HAP-1 (cell line): Measurements from ENCODE around the gene HMGCLL1.

ENCODE experiments used
- DNase-seq, 2 experiments: peaks; one replicate each; pipeline ENCODE4 v3.0.0-alpha.2; 2016 to 2020; ENCODE audit warnings: low spot score in 2 of 2
- H3K27me3 ChIP-seq: fragments of 250-450 bp; sonication (Bioruptor Pico); 2 replicates; pipeline ENCODE4 v1.5.1; 2020; ENCODE audit warnings: low read depth, mild to moderate bottlenecking, moderate library complexity
- H3K36me3 ChIP-seq: fragments of 250-450 bp; sonication (Bioruptor Pico); replicated peaks from 2 replicates; pipeline ENCODE4 v1.5.1; 2020; ENCODE audit warnings: mild to moderate bottlenecking
- H3K4me1 ChIP-seq: fragments of 250-450 bp; sonication (Bioruptor Pico); 2 replicates; pipeline ENCODE4 v1.5.1; 2020; ENCODE audit warnings: mild to moderate bottlenecking
- H3K4me3 ChIP-seq: fragments of 250-450 bp; sonication (Bioruptor Pico); 2 replicates; pipeline ENCODE4 v1.5.1; 2020; ENCODE audit warnings: mild to moderate bottlenecking, moderate library complexity
- H3K9me3 ChIP-seq: fragments of 250-450 bp; sonication (Bioruptor Pico); 2 replicates; pipeline ENCODE4 v1.5.1; 2020; ENCODE audit warnings: mild to moderate bottlenecking, moderate library complexity
- in situ Hi-C: fragments of 300-500 bp; cut with MboI; formaldehyde crosslinking; loops from 3 replicates; pipeline ENCODE4 v1.14.3; 2020; ENCODE audit warnings: low sequenced_read_pairs, inconsistent platforms, mixed read lengths

Gene HMGCLL1

DNA sequence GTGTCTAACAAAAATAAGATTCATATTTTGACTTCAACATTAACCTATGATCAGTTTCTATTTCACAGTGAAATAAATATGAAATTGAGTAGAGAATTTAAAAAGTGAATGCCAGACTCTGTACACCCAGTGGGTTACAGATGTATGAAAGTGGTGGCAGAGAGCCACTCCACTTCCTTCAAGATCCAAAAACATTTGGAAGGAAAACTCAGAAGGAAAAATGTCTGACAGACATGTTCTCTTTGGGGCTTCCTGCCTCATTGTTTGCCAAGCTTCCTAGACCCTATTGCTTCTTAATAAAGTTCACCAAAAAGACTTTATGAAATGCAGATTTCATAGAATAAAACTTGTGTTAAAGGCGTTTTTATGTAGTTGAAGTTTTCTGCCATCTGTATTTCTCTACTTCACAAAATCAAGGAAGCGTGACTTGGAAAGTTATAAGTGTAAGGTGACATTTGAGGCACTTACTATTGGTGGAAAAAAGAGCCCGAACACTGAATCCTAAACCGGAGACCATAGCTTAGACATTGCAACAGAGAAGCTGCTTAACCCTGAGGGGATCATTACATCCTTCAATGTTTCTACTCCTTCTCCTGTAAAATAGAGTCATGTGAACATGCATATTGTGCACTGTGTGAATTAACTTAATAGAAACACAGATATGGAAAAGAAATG lies 12.8 kb downstream of the HMGCLL1 start:
- Histone ChIP-seq H3K9me3 (no peaks in the 10 kb centered on the region), H3K27me3 (peaks cover 3% of the 10 kb centered on the region; the same call in 1 of the 2 replicates), H3K4me3 (no peak overlapping the region), H3K4me1 (no peaks in the 10 kb centered on the region), H3K36me3 (no peaks in the 10 kb centered on the region)
- in situ Hi-C loops = no loop called here
- DNase-seq = no peak

DNA sequence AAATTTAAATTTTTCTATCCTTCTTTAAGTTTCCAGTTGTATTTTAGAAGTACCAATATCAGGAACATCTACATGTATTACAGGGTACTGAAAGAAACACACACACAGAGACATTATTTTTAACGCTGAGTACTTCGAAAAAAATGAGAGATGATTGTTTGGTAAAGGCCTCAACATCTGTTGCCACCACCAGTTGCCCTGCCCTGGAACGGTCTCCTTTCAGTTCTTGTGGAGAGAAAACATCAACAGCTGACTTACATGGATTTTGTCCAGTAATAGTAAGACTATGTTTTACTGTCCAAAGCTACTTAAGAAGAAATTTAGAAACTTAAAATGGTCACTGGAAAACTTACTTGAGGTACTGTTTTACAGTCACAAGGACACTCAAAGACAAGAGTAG lies 16.7 kb downstream of the HMGCLL1 start:
- Histone ChIP-seq H3K9me3 (no peaks in the 10 kb centered on the region), H3K27me3 (peaks cover 19% of the 10 kb centered on the region; the same call in 1 of the 2 replicates), H3K36me3 (no peaks in the 10 kb centered on the region), H3K4me3 (no peak overlapping the region), H3K4me1 (no peaks in the 10 kb centered on the region)
- in situ Hi-C loops = no loop called here
- DNase-seq = no peak

DNA sequence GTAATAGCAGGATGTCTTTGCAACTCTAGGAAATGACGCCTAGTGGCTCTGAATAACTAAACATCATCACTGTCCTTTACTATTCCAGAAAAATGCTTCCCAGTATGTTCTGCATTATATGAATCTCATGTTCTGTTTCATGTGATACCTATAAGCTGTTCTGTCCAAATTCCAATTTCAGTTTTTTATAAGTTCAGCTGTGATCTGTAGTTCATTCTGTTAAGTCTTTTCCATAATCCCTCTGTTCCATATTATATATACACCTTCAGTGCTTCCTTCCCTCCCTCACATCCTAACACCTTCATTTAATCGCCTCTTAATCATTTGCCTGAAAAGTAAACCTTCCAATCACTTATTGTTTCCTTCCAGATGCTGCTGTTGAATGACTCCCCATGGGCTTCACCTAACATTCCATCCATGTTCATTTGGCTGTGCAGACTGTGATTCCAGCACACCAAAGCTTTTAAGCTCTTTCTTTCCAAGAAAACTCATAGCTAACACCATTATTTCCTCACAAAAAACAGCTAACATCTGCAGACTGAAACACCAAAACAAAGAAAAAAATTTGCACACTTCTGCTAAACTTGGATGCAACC lies 18.6 kb downstream of the HMGCLL1 start:
- no peaks in the 10 kb centered on the region for H3K36me3 ChIP-seq
- DNase-seq = no peak
- peaks cover 21% of the 10 kb centered on the region; the same call in 1 of the 2 replicates for H3K27me3 ChIP-seq
- in situ Hi-C loops = no loop called here
- no peaks in the 10 kb centered on the region for H3K9me3 ChIP-seq
- no peaks in the 10 kb centered on the region for H3K4me1 ChIP-seq
- no peak overlapping the region for H3K4me3 ChIP-seq

DNA sequence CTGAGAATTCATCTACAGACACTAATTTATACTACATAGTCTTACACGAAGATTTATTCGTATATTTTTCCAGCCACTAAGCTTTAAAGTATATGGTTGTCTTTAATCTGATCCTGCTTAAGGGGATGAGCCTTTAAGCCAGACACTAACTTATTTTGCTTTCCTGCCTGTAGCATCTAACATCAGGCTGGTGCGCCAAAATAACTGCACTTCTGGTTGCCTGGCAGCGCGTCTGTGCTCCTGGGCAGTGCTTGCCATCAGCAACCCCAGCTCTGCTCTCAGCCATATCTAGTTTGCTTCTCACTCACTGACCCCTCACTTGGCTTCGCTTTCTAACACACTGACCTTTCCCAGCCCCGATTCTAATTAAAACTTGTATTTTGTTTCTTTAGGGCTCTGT lies 21.8 kb downstream of the HMGCLL1 start:
- DNase-seq = no peak
- Histone ChIP-seq H3K27me3 (peaks cover 18% of the 10 kb centered on the region; the same call in 1 of the 2 replicates), H3K4me3 (no peak overlapping the region), H3K9me3 (no peaks in the 10 kb centered on the region), H3K4me1 (no peaks in the 10 kb centered on the region), H3K36me3 (no peaks in the 10 kb centered on the region)
- in situ Hi-C loops = no loop called here

DNA sequence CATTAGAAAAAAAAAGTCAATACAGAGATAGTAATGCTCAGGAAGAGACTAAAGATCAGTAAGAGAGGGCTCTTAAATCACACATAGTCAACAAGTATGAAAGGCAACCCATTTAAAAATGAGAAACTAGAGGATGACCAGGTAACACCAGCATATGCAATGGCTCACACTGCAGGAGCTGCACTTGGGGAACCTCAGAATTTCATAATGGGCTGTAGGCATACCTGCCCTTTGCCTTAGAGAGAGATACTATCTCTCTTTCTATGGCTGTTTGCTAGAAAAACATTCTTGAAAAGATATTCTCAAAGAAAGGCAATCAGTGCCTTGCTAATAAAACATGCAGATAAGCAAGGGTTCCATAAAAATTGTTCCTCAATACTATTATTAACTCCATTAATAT lies 33.2 kb downstream of the HMGCLL1 start:
- in situ Hi-C loops = no loop called here
- DNase-seq = no peak
- Histone ChIP-seq H3K36me3 (no peaks in the 10 kb centered on the region), H3K4me3 (no peak overlapping the region), H3K4me1 (no peaks in the 10 kb centered on the region), H3K9me3 (no peaks in the 10 kb centered on the region), H3K27me3 (0 out of 2 replicates have a peak, but pooled peaks cover 4% of the 10 kb centered on the region)

DNA sequence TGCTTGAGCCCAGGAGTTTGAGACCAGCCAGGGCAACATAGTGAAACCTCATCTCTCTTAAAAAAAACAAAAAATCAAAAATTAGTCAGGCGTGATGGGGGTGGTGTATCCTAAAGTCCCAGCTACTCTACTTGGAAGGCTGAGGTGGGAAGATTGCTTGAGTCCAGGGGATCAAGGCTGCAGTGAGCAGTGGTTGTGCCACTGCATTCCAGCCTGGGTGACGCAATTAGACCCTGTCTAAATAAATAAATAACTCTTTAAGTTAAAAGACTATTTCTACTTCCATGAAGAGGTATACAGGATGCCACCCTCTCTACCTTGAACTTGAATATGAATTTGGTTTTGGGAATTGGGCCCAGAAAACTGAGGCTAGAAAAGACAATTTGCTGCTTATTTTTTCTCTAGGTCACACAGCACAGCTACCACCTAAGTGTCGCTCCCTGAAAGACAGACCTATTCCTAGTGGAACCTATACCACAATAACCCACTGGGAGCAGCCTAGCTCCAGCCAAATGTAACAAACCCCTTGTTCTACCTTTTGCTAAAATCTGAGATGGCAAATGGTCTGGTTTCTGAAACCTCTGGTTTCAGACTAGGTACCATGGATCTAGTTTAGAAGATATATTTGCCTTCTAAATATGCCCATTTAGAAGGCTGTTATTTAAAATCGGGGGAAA lies 35.2 kb downstream of the HMGCLL1 start:
- Histone ChIP-seq H3K27me3 (0 out of 2 replicates have a peak, but pooled peaks cover 4% of the 10 kb centered on the region), H3K4me1 (no peaks in the 10 kb centered on the region), H3K36me3 (no peaks in the 10 kb centered on the region), H3K9me3 (no peaks in the 10 kb centered on the region), H3K4me3 (no peak overlapping the region)
- in situ Hi-C loops = no loop called here
- peak in 1 of 2 experiments; percentile 12 for DNase-seq

DNA sequence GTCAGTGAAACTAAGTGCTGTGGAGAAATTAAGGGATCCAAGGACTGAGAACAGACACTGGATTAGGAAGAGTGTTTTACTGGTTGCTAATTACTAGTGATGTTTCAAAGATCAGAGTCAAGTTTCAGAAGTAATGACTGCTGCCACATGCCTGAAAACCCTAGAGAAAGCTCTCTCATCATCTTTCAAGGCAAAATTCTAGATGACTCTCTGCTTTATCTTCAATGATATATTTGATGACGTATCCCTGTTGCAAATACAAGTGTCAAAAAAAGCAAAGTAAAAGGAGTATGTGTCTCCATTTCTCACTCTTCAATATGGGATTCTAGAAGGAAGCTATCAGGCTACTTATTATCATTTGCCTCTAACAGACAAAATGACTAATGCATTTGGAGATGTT lies 38.0 kb downstream of the HMGCLL1 start:
- H3K27me3 ChIP-seq = no peaks in the 10 kb centered on the region
- no peak overlapping the region for H3K4me3 ChIP-seq
- no peaks in the 10 kb centered on the region for H3K4me1 ChIP-seq
- no peaks in the 10 kb centered on the region for H3K9me3 ChIP-seq
- in situ Hi-C loops = no loop called here
- H3K36me3 ChIP-seq = no peaks in the 10 kb centered on the region
- no peak for DNase-seq

DNA sequence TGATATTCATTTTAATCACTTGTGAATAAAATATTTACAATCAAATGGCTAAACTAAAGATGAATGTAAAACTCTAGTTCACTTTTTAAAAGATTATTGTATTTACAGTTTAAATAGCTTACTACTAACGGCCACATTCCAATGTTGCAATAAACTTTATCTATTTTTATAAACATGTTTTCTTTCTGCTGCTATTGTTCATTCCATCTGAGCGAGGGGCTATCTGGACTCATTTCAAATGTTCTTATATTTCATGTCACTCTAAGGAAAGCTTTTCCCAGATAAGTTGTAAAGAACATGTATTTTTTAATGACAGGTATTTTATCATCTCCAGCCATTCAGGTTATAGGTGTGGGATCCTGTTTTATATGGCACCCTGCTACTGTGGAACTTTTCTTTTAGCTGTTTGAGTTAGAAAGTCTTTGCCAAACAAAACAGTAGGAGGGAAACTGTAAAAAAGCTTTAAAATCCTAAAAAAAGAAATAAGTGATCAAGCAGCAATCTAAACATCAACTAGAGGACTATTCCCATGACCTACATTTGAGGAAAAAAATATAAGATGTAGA lies 42.5 kb downstream of the HMGCLL1 start:
- in situ Hi-C loops = no loop called here
- Histone ChIP-seq H3K4me3 (no peak overlapping the region), H3K27me3 (no peaks in the 10 kb centered on the region), H3K4me1 (no peaks in the 10 kb centered on the region), H3K9me3 (no peaks in the 10 kb centered on the region), H3K36me3 (no peaks in the 10 kb centered on the region)
- DNase-seq = no peak

DNA sequence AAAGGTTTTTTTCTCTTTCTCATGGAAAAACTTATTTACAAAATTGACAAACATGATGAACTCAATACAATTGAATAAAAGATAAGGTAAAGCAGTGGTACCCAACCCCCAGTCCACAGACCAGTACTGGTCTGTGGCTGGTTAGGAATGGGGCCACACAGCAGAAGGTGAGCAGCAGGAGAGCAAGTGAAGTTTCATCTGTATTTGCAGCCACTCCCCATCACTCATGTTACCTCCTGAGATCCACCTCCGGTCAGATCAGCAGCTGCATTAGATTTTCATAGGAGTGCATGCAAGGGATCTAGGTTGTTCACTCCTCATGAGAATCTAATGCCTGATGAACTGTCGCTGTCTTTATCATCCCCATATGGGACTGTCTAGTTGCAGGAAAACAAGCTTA lies 47.5 kb downstream of the HMGCLL1 start:
- Histone ChIP-seq H3K9me3 (no peaks in the 10 kb centered on the region), H3K4me3 (no peak overlapping the region), H3K4me1 (no peaks in the 10 kb centered on the region), H3K27me3 (no peaks in the 10 kb centered on the region; the same call in 1 of the 2 replicates), H3K36me3 (no peaks in the 10 kb centered on the region)
- DNase-seq = no peak
- in situ Hi-C loops = no loop called here

DNA sequence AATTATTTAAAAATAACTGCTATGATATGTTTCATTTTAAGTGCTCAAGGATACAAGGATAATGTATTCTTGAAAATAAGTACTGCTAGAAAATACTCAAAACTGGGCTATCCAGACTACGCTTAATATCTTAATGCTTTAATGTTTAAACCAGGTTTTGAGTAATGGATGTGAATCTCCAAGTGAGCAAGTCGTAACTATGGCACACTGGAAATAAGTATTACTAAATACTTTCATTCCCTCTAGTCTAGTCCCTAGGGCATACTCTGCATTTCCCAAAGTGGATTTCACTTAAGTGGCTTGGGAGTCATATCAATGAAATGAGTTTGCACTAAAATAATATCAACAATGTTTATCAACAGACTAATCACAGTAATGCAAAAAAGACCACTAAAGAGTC lies 48.1 kb downstream of the HMGCLL1 start:
- DNase-seq = no peak
- Histone ChIP-seq H3K4me1 (no peaks in the 10 kb centered on the region), H3K4me3 (no peak overlapping the region), H3K9me3 (no peaks in the 10 kb centered on the region), H3K27me3 (no peaks in the 10 kb centered on the region; the same call in 1 of the 2 replicates), H3K36me3 (no peaks in the 10 kb centered on the region)
- in situ Hi-C loops = no loop called here

DNA sequence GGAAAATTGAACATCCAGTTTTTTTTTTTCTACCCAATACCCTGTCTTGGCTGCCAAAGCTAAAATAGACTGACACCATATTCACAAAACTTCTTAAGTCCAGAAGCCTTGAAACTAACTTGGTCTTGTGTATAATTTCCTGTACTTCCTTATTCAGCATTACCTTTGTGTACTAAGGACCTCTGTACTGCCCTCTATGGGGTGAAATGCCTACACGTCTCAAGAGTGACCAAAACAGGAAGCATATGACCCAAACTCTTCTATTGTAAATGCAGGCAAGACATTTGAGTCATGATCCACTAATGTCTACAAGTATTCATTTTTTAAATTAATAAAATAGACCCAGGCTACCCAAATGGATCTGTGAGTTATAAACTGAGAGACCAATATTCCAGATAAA lies 50.4 kb downstream of the HMGCLL1 start:
- Histone ChIP-seq H3K9me3 (no peaks in the 10 kb centered on the region), H3K4me3 (no peak overlapping the region), H3K36me3 (no peaks in the 10 kb centered on the region), H3K27me3 (no peaks in the 10 kb centered on the region; the same call in 1 of the 2 replicates), H3K4me1 (no peaks in the 10 kb centered on the region)
- peak; percentile 23 to 36 for DNase-seq
- in situ Hi-C loops = no loop called here

DNA sequence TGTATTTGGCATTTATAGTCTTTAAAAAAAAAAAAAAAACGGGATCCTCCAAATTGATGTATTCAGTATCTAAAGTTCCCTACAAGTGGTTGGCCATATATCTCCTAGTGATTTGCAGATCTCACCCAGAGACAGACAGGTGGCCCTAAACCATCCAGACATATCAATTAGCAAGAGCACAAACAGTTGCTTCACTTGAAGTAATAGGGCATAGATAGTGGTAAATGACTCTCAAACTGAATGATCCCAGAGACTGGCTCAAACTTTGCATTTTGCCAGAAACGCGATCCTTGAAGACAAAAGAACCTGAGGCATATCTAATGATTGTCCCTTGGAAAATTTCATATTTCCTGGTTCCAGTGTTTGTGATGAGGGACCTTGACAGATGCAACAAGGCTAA lies 54.6 kb downstream of the HMGCLL1 start:
- Histone ChIP-seq H3K36me3 (no peaks in the 10 kb centered on the region), H3K4me1 (no peaks in the 10 kb centered on the region), H3K9me3 (no peaks in the 10 kb centered on the region), H3K27me3 (peaks cover 2% of the 10 kb centered on the region; the same call in 1 of the 2 replicates), H3K4me3 (no peak overlapping the region)
- no peak for DNase-seq
- in situ Hi-C loops = no loop called here

DNA sequence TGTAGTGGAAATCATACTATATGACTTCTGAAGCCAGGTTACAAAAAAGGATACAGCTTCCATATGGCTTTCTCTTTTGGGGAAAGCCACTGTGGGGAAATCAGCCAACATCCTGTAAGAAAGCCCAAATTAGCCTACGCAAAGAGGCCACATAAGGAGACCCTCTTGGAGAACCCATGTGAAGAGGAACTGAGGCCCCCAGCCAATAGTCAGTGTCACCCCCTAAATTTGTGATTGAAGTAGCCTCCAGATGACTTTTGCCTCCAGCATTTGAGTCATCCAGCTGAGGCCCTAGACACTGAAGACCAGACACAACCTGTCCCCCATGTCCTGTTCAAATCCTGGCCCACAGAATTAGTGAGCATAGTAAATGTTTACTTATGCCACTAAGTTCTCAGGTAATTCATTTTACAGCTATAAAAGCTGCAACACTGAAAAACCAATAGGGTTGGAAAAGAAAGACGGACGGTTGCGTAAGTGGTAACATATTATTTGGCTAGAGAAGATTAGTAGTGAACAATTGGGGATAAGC lies 60.4 kb downstream of the HMGCLL1 start:
- DNase-seq = no peak
- Histone ChIP-seq H3K4me1 (no peaks in the 10 kb centered on the region), H3K27me3 (peaks cover 2% of the 10 kb centered on the region), H3K9me3 (no peaks in the 10 kb centered on the region), H3K36me3 (no peaks in the 10 kb centered on the region), H3K4me3 (no peak overlapping the region)
- in situ Hi-C loops = no loop called here

DNA sequence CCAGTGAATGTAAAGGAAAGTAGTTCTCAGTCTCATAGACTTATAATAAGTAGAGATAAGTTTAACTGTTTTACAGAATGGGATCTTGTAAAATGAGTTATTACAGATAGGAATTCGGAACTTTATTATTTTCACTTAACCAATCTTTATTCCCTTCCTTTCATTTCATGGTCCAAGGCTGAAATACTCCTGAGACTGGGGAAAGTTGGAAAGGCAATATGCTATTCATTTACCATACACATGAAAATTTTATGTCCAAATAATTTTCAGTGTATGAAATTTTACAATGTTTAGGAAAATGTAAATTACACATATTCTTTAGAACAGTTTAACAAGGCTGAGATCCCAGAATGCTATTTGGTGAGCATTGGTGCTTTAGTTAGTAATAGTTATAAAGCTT lies 62.3 kb downstream of the HMGCLL1 start:
- DNase-seq = no peak

More for the DNA sequence above, 62.3 kb downstream of the HMGCLL1 start:
- H3K36me3 ChIP-seq = no peaks in the 10 kb centered on the region
- H3K4me3 ChIP-seq = no peak overlapping the region
- in situ Hi-C loops = no loop called here
- peaks cover 2% of the 10 kb centered on the region for H3K27me3 ChIP-seq
- H3K4me1 ChIP-seq = no peaks in the 10 kb centered on the region
- no peaks in the 10 kb centered on the region for H3K9me3 ChIP-seq
